ENCODE measurements around the gene ITGB1BP1.

The ITGB1BP1 gene

GRCh38 chr2:9467687-9468086 lies 44.4 kb upstream of the ITGB1BP1 start:
- Histone ChIP-seq H3K27ac (replicated peaks) (no peak overlapping the region), H3K27me3 (ENCODE audit: insufficient read depth, poor library complexity, severe bottlenecking) (no peaks in the 10 kb centered on the region), H3K4me3 (replicated peaks; ENCODE audit: insufficient read depth, low read length) (no peak overlapping the region)
- TF ChIP-seq, protein P1, sequence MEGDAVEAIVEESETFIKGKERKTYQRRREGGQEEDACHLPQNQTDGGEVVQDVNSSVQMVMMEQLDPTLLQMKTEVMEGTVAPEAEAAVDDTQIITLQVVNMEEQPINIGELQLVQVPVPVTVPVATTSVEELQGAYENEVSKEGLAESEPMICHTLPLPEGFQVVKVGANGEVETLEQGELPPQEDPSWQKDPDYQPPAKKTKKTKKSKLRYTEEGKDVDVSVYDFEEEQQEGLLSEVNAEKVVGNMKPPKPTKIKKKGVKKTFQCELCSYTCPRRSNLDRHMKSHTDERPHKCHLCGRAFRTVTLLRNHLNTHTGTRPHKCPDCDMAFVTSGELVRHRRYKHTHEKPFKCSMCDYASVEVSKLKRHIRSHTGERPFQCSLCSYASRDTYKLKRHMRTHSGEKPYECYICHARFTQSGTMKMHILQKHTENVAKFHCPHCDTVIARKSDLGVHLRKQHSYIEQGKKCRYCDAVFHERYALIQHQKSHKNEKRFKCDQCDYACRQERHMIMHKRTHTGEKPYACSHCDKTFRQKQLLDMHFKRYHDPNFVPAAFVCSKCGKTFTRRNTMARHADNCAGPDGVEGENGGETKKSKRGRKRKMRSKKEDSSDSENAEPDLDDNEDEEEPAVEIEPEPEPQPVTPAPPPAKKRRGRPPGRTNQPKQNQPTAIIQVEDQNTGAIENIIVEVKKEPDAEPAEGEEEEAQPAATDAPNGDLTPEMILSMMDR (IDR thresholded peaks at IDR 0.05; ENCODE audit: insufficient read depth, low read length), result no peak
- TF ChIP-seq POLR2AphosphoS5 (IDR thresholded peaks at IDR 0.05; ENCODE audit: low read depth) (no peak), REST (IDR thresholded peaks at IDR 0.05; ENCODE audit: insufficient replicate concordance, low read depth) (no peak), SPI1 (IDR thresholded peaks at IDR 0.05; ENCODE audit: borderline replicate concordance, low read depth) (no peak), GABPA (IDR thresholded peaks at IDR 0.05; ENCODE audit: low read depth) (no peak)
- no peak for DNase-seq (ENCODE audit: low read depth in 1 of 2, low spot score in 1 of 2)

DNA sequence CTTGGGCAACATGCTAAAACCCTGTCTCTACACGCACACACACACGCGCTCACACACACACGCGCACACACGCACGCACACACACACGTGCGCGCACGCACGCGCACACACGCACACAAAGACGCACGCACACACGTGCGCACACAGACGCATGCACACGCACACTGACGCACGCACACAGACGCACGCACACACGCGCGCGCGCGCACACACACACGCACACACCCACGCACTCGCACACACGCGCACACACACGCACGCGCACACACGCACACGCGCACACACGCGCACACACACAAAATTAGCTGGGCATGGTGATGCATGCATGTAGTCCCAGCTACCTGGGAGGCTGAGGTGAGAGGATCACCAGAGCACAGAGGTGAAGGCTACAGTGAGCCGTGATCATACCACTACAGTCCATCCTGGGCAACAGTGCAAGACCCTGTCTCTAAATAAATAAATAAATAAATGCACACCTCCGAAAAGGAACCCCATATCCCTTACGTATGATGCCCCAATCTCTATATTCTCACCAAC lies 42.9 kb upstream of the ITGB1BP1 start:
- Histone ChIP-seq H3K4me3 (replicated peaks; ENCODE audit: insufficient read depth, low read length) (no peak overlapping the region), H3K27me3 (ENCODE audit: insufficient read depth, poor library complexity, severe bottlenecking) (no peaks in the 10 kb centered on the region), H3K27ac (replicated peaks) (no peak overlapping the region)
- no peak for DNase-seq (ENCODE audit: low read depth in 1 of 2, low spot score in 1 of 2)
- TF ChIP-seq, protein P1 (IDR thresholded peaks at IDR 0.05; ENCODE audit: insufficient read depth, low read length), result no peak
- TF ChIP-seq GABPA (IDR thresholded peaks at IDR 0.05; ENCODE audit: low read depth) (no peak), REST (IDR thresholded peaks at IDR 0.05; ENCODE audit: insufficient replicate concordance, low read depth) (no peak), SPI1 (IDR thresholded peaks at IDR 0.05; ENCODE audit: borderline replicate concordance, low read depth) (no peak), POLR2AphosphoS5 (IDR thresholded peaks at IDR 0.05; ENCODE audit: low read depth) (no peak)

DNA sequence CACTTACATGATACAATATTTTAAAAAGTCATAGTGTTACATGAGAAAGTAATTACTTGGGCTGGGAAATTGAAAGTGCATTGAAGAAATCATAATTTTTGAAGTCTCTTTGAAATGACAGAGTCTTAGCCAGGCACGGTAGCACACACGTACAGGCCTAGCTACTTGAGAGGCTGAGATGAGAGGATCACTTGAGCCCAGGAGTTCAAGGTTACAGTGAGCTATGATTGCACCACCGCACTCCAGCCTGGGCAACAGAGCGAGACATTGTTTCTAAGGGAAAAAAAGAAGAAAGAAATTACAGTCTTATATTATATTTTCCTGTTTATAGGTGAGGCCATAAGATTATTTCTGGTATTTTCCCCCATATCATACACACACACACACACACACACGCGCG lies 41.8 kb upstream of the ITGB1BP1 start:
- Histone ChIP-seq H3K27me3 (ENCODE audit: insufficient read depth, poor library complexity, severe bottlenecking) (no peaks in the 10 kb centered on the region), H3K27ac (replicated peaks) (no peak overlapping the region), H3K4me3 (replicated peaks; ENCODE audit: insufficient read depth, low read length) (no peak overlapping the region)
- TF ChIP-seq GABPA (IDR thresholded peaks at IDR 0.05; ENCODE audit: low read depth), result no peak
- TF ChIP-seq SPI1 (IDR thresholded peaks at IDR 0.05; ENCODE audit: borderline replicate concordance, low read depth), result no peak
- TF ChIP-seq POLR2AphosphoS5 (IDR thresholded peaks at IDR 0.05; ENCODE audit: low read depth), result no peak
- TF ChIP-seq, protein P1 (IDR thresholded peaks at IDR 0.05; ENCODE audit: insufficient read depth, low read length), result no peak
- no peak for TF ChIP-seq REST (IDR thresholded peaks at IDR 0.05; ENCODE audit: insufficient replicate concordance, low read depth)
- no peak for DNase-seq (ENCODE audit: low read depth in 1 of 2, low spot score in 1 of 2)

All from HL-60 (cell line).